Fibroblast of villous mesenchyme (primary cell): ENCODE data around the gene OOSP3. TPM values are rescaled to one million over a fixed set of nuclear protein-coding genes. Genes with fewer than 3 reads are reported as not detected.
"Not testable (repeated sequence)": the region's sequence is repeated elsewhere in the genome, so short reads cannot be mapped to it uniquely, and the experiment has no call there.

ENCODE experiments used
- DNase-seq: peaks from one replicate; pipeline ENCODE4 v3.0.0-alpha.2; 2010; ENCODE audit warnings: low read depth
- H3K4me3 ChIP-seq: 2 replicates; pipeline ENCODE4 v1.5.1; 2011; ENCODE audit warnings: low read depth, mild to moderate bottlenecking, low read length
- CTCF ChIP-seq: IDR thresholded peaks from 2 replicates; pipeline ENCODE4 v1.5.1; 2012; ENCODE audit warnings: low read depth, mild to moderate bottlenecking, low read length; ENCODE audit not compliant: insufficient read depth
- total RNA-seq: library from RNA; depleted of rRNA; stranded (reverse); fragments of >200 nt; gene quantifications from 2 replicates; pipeline ENCODE4 v1.2.3, GENCODE V29; 2012

OOSP3 gene
- total RNA-seq, 1 donor, result not detected

GRCh38 chr11:59894616-59895015, 16.0 kb downstream of the OOSP3 start:
- H3K4me3 ChIP-seq, result no peak overlapping the region
- DNase-seq, result no peak
- TF ChIP-seq CTCF, result no peak

GRCh38 chr11:59898046-59898445, 19.5 kb downstream of the OOSP3 start:
- TF ChIP-seq CTCF, result no peak
- no peak overlapping the region for H3K4me3 ChIP-seq
- no peak for DNase-seq

GRCh38 chr11:59898650-59899049, 20.1 kb downstream of the OOSP3 start:
- no peak for TF ChIP-seq CTCF
- DNase-seq, result no peak
- H3K4me3 ChIP-seq, result no peak overlapping the region

DNA sequence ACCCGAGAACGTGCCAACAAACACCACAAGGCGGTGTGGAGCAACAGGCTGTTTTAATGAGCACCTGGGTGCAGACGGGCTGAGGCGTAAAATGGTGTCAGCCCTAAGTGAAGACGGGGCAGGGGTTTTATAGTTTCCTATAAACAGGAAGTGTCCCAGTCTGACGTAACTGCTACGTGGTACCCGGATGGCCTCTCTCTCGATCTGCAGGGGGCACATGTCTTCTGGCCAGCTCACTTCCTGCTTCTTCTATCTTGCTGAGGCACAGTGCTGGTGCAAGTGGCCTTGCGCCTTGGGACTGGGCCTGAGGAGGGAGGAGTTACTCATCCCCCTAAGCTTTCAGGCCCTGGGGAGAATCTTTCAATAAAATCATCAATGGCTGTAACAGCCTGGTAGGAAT, 20.9 kb downstream of the OOSP3 start:
- no peak overlapping the region for H3K4me3 ChIP-seq
- no peak for TF ChIP-seq CTCF
- DNase-seq, result no peak

- DNase-seq, result no peak
- no peak for TF ChIP-seq CTCF
- H3K4me3 ChIP-seq, result no peak overlapping the region
Observed at GRCh38 chr11:59900366-59901126, 22.0 kb downstream of the OOSP3 start.

GRCh38 chr11:59901306-59901705, 22.7 kb downstream of the OOSP3 start:
- TF ChIP-seq CTCF, result no peak
- H3K4me3 ChIP-seq, result no peak overlapping the region
- peak; percentile 60 for DNase-seq

DNA sequence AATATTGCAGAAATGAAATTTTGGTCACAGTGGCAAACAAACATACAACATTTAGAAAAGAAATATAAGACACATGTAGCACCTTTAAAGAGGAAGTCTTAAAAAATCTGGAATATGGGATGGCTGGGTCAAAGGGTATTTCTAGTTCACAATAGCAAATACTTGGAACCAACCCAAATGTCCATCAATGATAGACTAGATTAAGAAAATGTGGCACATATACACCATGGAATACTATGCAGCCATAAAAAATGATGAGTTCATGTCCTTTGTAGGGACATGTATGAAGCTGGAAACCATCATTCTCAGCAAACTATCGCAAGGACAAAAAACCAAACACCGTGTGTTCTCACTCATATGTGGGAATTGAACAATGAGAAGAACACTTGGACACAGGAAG, 25.0 kb downstream of the OOSP3 start:
- not testable (repeated sequence) for DNase-seq

More for the DNA sequence above, 25.0 kb downstream of the OOSP3 start:
- H3K4me3 ChIP-seq, result not testable (repeated sequence)
